IMR-90 (cell line): ENCODE results near the gene MYO1D. TPM values are rescaled to one million over a fixed set of nuclear protein-coding genes. Genes with fewer than 3 reads are reported as not detected.

Experiments
- ATAC-seq: fragments of 200-7000 bp; cut with Tn5 transposase; 2 replicates; pipeline ENCODE4 v1.9.1; 2020; ENCODE audit warnings: low read depth, mild to moderate bottlenecking, moderate library complexity
- BruUV-seq: library from RNA; stranded (reverse); fragments of 400-500 nt; replicated peaks from 2 replicates; lab custom pipeline; 2021; lab: Mats Ljungman, UMichigan
- CTCF ChIA-PET: fragments of 300-600 bp; formaldehyde crosslinking; extraction: SDS; loops from one replicate; lab custom pipeline; 2021; ENCODE audit warnings: antibody characterized with exemption; lab: Yijun Ruan, JAX
- POLR2A ChIA-PET: fragments of 300-600 bp; sonication (Branson Sonifier 250); formaldehyde crosslinking; loops from one replicate; lab custom pipeline; 2022; ENCODE audit warnings: antibody characterized with exemption; ENCODE audit not compliant: unreplicated experiment; lab: Charles Lee
- DNase-seq: peaks from one replicate; pipeline ENCODE4 v3.0.0; 2013
- H2AFZ ChIP-seq: replicated peaks from 2 replicates; pipeline ENCODE3; 2013; ENCODE audit warnings: low read length, mild to moderate bottlenecking; ENCODE audit not compliant: poor library complexity
- H2AK5ac ChIP-seq: 2 replicates; pipeline ENCODE4 v1.6.1; 2013; ENCODE audit warnings: low read depth, low read length, inconsistent platforms
- H2AK9ac ChIP-seq: replicated peaks from 2 replicates; pipeline ENCODE3; 2013; ENCODE audit warnings: mild to moderate bottlenecking, low read depth, low read length, moderate library complexity; ENCODE audit not compliant: poor library complexity
- H2BK120ac ChIP-seq: 2 replicates; pipeline ENCODE4 v1.6.1; 2013; ENCODE audit warnings: low read depth, low read length, inconsistent platforms
- H2BK15ac ChIP-seq: 3 replicates; pipeline ENCODE4 v1.6.1; 2013; ENCODE audit warnings: low read depth, low read length, inconsistent platforms
- H2BK20ac ChIP-seq: 2 replicates; pipeline ENCODE4 v1.6.1; 2013; ENCODE audit warnings: low read depth, mild to moderate bottlenecking, inconsistent platforms, low read length, moderate library complexity
- H2BK5ac ChIP-seq: 2 replicates; pipeline ENCODE4 v1.6.1; 2013; ENCODE audit warnings: mild to moderate bottlenecking, low read depth, low read length, inconsistent platforms; ENCODE audit not compliant: poor library complexity, severe bottlenecking
- H3K14ac ChIP-seq: replicated peaks from 2 replicates; pipeline ENCODE4 v1.6.1; 2013; ENCODE audit warnings: low read depth, low read length, inconsistent platforms
- H3K18ac ChIP-seq: 2 replicates; pipeline ENCODE4 v1.6.1; 2013; ENCODE audit warnings: low read depth, low read length, control low read depth
- H3K23ac ChIP-seq: 2 replicates; pipeline ENCODE4 v1.6.1; 2013; ENCODE audit warnings: low read depth, low read length, inconsistent platforms
- H3K27ac ChIP-seq: 2 replicates; pipeline ENCODE4 v1.5.1; 2013; ENCODE audit warnings: mild to moderate bottlenecking, control low read depth, low read length; ENCODE audit not compliant: insufficient read depth
- H3K27me3 ChIP-seq: 2 replicates; pipeline ENCODE4 v1.6.1; 2013; ENCODE audit warnings: low read length; ENCODE audit not compliant: control insufficient read depth, insufficient read depth
- H3K36me3 ChIP-seq: 2 replicates; pipeline ENCODE4 v1.6.1; 2013; ENCODE audit warnings: low read length, mixed read lengths; ENCODE audit not compliant: control insufficient read depth, insufficient read depth
- H3K4ac ChIP-seq: 2 replicates; pipeline ENCODE4 v1.6.1; 2013; ENCODE audit warnings: low read depth, low read length, inconsistent platforms
- H3K4me1 ChIP-seq: 2 replicates; pipeline ENCODE4 v1.6.1; 2013; ENCODE audit warnings: low read length, mixed read lengths; ENCODE audit not compliant: control insufficient read depth, insufficient read depth
- H3K4me2 ChIP-seq: 2 replicates; pipeline ENCODE4 v1.6.1; 2013; ENCODE audit warnings: low read depth, mild to moderate bottlenecking, control low read depth, low read length, moderate library complexity
- H3K4me3 ChIP-seq: 2 replicates; pipeline ENCODE4 v1.5.1; 2013; ENCODE audit warnings: low read depth, mild to moderate bottlenecking, control low read depth, low read length, moderate library complexity; ENCODE audit not compliant: insufficient read depth
- H3K56ac ChIP-seq: 2 replicates; pipeline ENCODE4 v1.6.1; 2013; ENCODE audit warnings: low read length, inconsistent platforms; ENCODE audit not compliant: insufficient read depth; ENCODE audit errors: extremely low read depth
- H3K79me1 ChIP-seq, 2 experiments: 2 replicates each; pipeline ENCODE4 v1.6.1; 2013; ENCODE audit warnings: low read length in 2 of 2, inconsistent platforms in 1 of 2, low read depth in 1 of 2
- H3K9ac ChIP-seq: 2 replicates; pipeline ENCODE4 v1.6.1; 2013; ENCODE audit warnings: low read depth, low read length, control low read depth
- H3K9me1 ChIP-seq: 2 replicates; pipeline ENCODE4 v1.6.1; 2013; ENCODE audit warnings: low read length, inconsistent platforms; ENCODE audit not compliant: insufficient read depth
- H3K9me3 ChIP-seq: 2 replicates; pipeline ENCODE4 v1.6.1; 2013; ENCODE audit warnings: low read length; ENCODE audit not compliant: control insufficient read depth, insufficient read depth
- H4K20me1 ChIP-seq: 2 replicates; pipeline ENCODE4 v1.6.1; 2013; ENCODE audit warnings: low read length, inconsistent platforms; ENCODE audit not compliant: insufficient read depth
- H4K5ac ChIP-seq: 2 replicates; pipeline ENCODE4 v1.6.1; 2013; ENCODE audit warnings: mild to moderate bottlenecking, low read depth, low read length, control low read depth
- H4K8ac ChIP-seq, 2 experiments: 2 replicates each; pipeline ENCODE4 v1.6.1; 2013; ENCODE audit warnings: low read depth in 2 of 2, low read length in 2 of 2, control low read depth in 1 of 2, inconsistent platforms in 1 of 2
- H4K91ac ChIP-seq: 2 replicates; pipeline ENCODE4 v1.6.1; 2013; ENCODE audit warnings: low read depth, low read length, inconsistent platforms; ENCODE audit not compliant: insufficient read depth
- BHLHE40 ChIP-seq: fragments of 150-350 bp; IDR thresholded peaks from 2 replicates; pipeline ENCODE4 v1.6.1; 2016; ENCODE audit warnings: mild to moderate bottlenecking, low read depth, low read length
- CHD1 ChIP-seq: IDR thresholded peaks from 2 replicates; pipeline ENCODE4 v1.6.1; 2012; ENCODE audit warnings: low read depth, low read length, improper control_type of control experiment
- CTCF ChIP-seq: conservative IDR thresholded peaks from 2 replicates; pipeline ENCODE4 v1.5.1; 2012; ENCODE audit warnings: mild to moderate bottlenecking, low read depth, low read length, improper control_type of control experiment
- ELK1 ChIP-seq: fragments of 150-350 bp; IDR thresholded peaks from 2 replicates; pipeline ENCODE4 v1.6.1; 2016; ENCODE audit warnings: low read depth, mild to moderate bottlenecking, low read length, moderate library complexity, borderline replicate concordance
- FOS ChIP-seq: fragments of 150-350 bp; IDR thresholded peaks from 2 replicates; pipeline ENCODE4 v1.6.1; 2016; ENCODE audit warnings: low read depth, low read length
- MAFK ChIP-seq: IDR thresholded peaks from 2 replicates; pipeline ENCODE4 v1.6.1; 2012; ENCODE audit warnings: low read depth, low read length, improper control_type of control experiment
- MAZ ChIP-seq: IDR thresholded peaks from 2 replicates; pipeline ENCODE4 v1.6.1; 2012; ENCODE audit warnings: low read depth, mild to moderate bottlenecking, low read length, improper control_type of control experiment, moderate library complexity, borderline replicate concordance
- MXI1 ChIP-seq: IDR thresholded peaks from 2 replicates; pipeline ENCODE4 v1.6.1; 2012; ENCODE audit warnings: low read depth, mild to moderate bottlenecking, low read length, moderate library complexity, borderline replicate concordance
- NFE2L2 ChIP-seq: fragments of 150-350 bp; IDR thresholded peaks from 2 replicates; pipeline ENCODE4 v1.6.1; 2016; ENCODE audit warnings: low read depth, mild to moderate bottlenecking, low read length
- RAD21 ChIP-seq: IDR thresholded peaks from 2 replicates; pipeline ENCODE4 v1.6.1; 2012; ENCODE audit warnings: low read length, improper control_type of control experiment
- RCOR1 ChIP-seq: IDR thresholded peaks from 2 replicates; pipeline ENCODE4 v1.6.1; 2012; ENCODE audit warnings: mild to moderate bottlenecking, low read length, improper control_type of control experiment; ENCODE audit not compliant: insufficient replicate concordance
- RFX5 ChIP-seq: IDR thresholded peaks from 2 replicates; pipeline ENCODE4 v1.8.0; 2012; ENCODE audit warnings: low read depth, mild to moderate bottlenecking, low read length, moderate library complexity
- SMC3 ChIP-seq: fragments of 150-350 bp; IDR thresholded peaks from 2 replicates; pipeline ENCODE4 v1.6.1; 2016; ENCODE audit warnings: low read depth, mild to moderate bottlenecking, antibody characterized with exemption, low read length, moderate library complexity
- WGBS, 2 experiments: methylation state at CpG; one replicate each; pipeline versions ENCODE4 v1.1.5 to v1.1.7; 2013; ENCODE audit warnings: missing lambda C conversion rate in 2 of 2; ENCODE audit not compliant: insufficient read length in 1 of 2; ENCODE audit errors: extremely low coverage in 2 of 2; 5-methylcytosine and 5-hydroxymethylcytosine counted together
- dilution Hi-C: fragments of 300-500 bp; cut with HindIII; formaldehyde crosslinking; loops from one replicate; pipeline ENCODE4 v1.14.3; 2018; ENCODE audit warnings: low sequenced_read_pairs; ENCODE audit not compliant: unreplicated experiment
- in situ Hi-C: fragments of 300-500 bp; cut with MboI; formaldehyde crosslinking; loops from 3 replicates; pipeline ENCODE4 v1.14.3; 2019; ENCODE audit warnings: low sequenced_read_pairs, inconsistent platforms, mixed read lengths
- intact Hi-C: fragments of 100-400 bp; cut with micrococcal nuclease; formaldehyde crosslinking; loops from 2 replicates; pipeline ENCODE4 v1.10.0; 2022
- polyA plus RNA-seq, 3 experiments: library from polyadenylated mRNA; depleted of rRNA; stranded (reverse); fragments of >200 nt; gene quantifications; 2 replicates each; pipeline ENCODE4 v1.2.3, GENCODE V29; 2012; ENCODE audit warnings: low replicate concordance in 1 of 3
- total RNA-seq: library from RNA; depleted of rRNA; stranded (reverse); fragments of >200 nt; gene quantifications from 2 replicates; pipeline ENCODE4 v1.2.3, GENCODE V29; 2012

The MYO1D gene
- total and polyA plus RNA-seq, 2 of the 4 experiments (the other 2 are of a cell fraction): 0.63 to 0.90 TPM

DNA sequence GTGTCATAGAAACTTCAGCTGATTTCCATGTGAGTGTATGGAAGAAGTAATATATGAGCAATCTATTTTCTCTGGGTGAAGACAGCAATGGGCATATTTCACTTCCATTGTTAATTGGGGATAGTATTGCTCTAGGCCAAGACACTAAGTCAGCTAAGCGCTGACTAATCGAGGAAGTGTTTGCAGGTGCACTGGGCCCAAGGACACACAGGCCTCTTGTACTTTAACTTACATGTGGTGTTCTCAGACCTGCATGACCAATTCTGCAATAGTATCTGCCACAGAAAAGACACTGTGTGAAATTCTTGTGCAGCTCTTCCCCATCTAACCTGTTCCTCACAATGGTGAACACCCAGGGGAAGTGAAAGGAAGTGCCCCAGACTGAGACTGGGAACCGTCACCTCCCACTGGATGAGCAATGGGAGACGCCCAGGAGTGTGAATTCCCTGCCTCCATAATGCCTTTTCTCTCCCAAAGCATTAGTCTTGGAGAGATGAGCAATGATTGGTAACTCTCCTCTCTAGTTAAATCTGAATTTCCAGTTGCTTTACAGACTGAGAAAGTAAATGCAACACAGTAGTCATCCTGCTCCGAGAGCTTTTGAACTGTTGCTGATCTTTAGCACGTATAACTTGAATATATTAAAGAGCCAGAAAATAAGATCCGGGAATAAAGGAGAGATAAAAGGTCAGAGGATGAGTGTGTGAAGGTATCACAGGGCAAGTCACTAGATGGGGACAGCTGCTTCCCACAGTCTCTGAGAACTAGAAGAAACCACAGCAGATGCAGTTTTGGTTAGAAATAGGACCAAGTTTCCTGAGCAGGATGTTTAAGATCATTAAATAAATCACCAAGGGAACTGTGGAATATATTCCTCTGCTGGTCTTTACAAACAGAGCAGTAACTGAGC lies 307.5 kb downstream of the MYO1D start:
- ChIA-PET CTCF (interaction anchor here (0.5 kb wide), 1 partner anchor 28 kb away, joined by 4 read pairs; no protein-coding TSS in a partner anchor), POLR2A (no interaction called here)
- dilution Hi-C loops: no loop called here
- Histone ChIP-seq H4K5ac (no peak overlapping the region), H3K18ac (no peak overlapping the region), H3K9me3 (no peaks in the 10 kb centered on the region), H2AK9ac (no peak overlapping the region), H4K8ac (no peak overlapping the region), H3K4me1 (no peaks in the 10 kb centered on the region), H3K36me3 (no peaks in the 10 kb centered on the region), H3K4ac (no peak overlapping the region), H3K4me2 (no peak overlapping the region), H2BK15ac (no peak overlapping the region), H3K27ac (no peak overlapping the region), H3K27me3 (peaks cover 7% of the 10 kb centered on the region), H2AFZ (no peak overlapping the region), H2BK20ac (no peak overlapping the region), H4K91ac (no peak overlapping the region), H3K4me3 (no peak overlapping the region), H2BK120ac (no peak overlapping the region), H3K23ac (no peak overlapping the region), H3K56ac (no peak overlapping the region; the same call in 1 of the 2 replicates), H3K9me1 (no peaks in the 10 kb centered on the region), H2AK5ac (no peak overlapping the region), H3K14ac (no peak overlapping the region), H3K79me1 (no peaks in the 10 kb centered on the region), H2BK5ac (no peak overlapping the region), H4K20me1 (no peaks in the 10 kb centered on the region), H3K9ac (no peak overlapping the region)
- in situ Hi-C loops: no loop called here
- TF ChIP-seq MXI1: no peak
- TF ChIP-seq CTCF: no peak
- TF ChIP-seq FOS: no peak
- TF ChIP-seq SMC3: no peak
- no peak for TF ChIP-seq RFX5
- TF ChIP-seq RAD21: no peak
- TF ChIP-seq RCOR1: no peak
- no peak for TF ChIP-seq BHLHE40
- no peak for TF ChIP-seq NFE2L2
- TF ChIP-seq CHD1: no peak
- TF ChIP-seq MAFK: no peak
- no peak for TF ChIP-seq ELK1
- TF ChIP-seq MAZ: no peak
- ATAC-seq: no peak
- no peak for DNase-seq
- no TSS peak for BruUV-seq
- WGBS, 2 experiments: 100% methylated on average over 2 of the region's 7 CpGs; no CpG with 5 or more reads in 1 of the 2 experiments
- intact Hi-C loops: no loop called here
